ENCODE results near the gene CGREF1.

- TF ChIP-seq CTCF (IDR thresholded peaks at IDR 0.05) (no peak), POLR2A (IDR thresholded peaks at IDR 0.05) (no peak)
Observed at GRCh38 chr2:27093430-27094352, 25.2 kb downstream of the CGREF1 start.
